Measurements from ENCODE around the gene ABHD17A.

ABHD17A gene

GRCh38 chr19:1885398-1886119 lies at the start of gene ABHD17A:
Gene ABHD17A, minus strand, starts transcription at chr19:1885496. Its CDS starts 3,930 bp downstream, at chr19:1881566.
- DNase-seq (ENCODE audit: low read depth): peak; percentile 90

GRCh38 chr19:1933942-1934341 lies 48.6 kb upstream of the ABHD17A start:
- DNase-seq (ENCODE audit: low read depth): no peak

GRCh38 chr19:1933244-1933643 lies 47.9 kb upstream of the ABHD17A start:
- no peak for DNase-seq (ENCODE audit: low read depth)

- DNase-seq (ENCODE audit: low read depth): no peak
These were observed 47.1 kb upstream of the ABHD17A start for GRCh38 chr19:1932395-1932794.

GRCh38 chr19:1931445-1931844 lies 46.1 kb upstream of the ABHD17A start:
- no peak for DNase-seq (ENCODE audit: low read depth)

- peak; percentile 52 for DNase-seq (ENCODE audit: low read depth)
These were observed 43.9 kb upstream of the ABHD17A start for GRCh38 chr19:1929021-1929742.

- DNase-seq (ENCODE audit: low read depth): no peak
These were observed 40.2 kb upstream of the ABHD17A start for GRCh38 chr19:1925544-1925943.

GRCh38 chr19:1924320-1924961 lies 39.1 kb upstream of the ABHD17A start:
- DNase-seq (ENCODE audit: low read depth): no peak

- DNase-seq (ENCODE audit: low read depth): no peak
These were observed 38.0 kb upstream of the ABHD17A start for GRCh38 chr19:1923319-1923718.

GRCh38 chr19:1922803-1923202 lies 37.5 kb upstream of the ABHD17A start:
- DNase-seq (ENCODE audit: low read depth): no peak

GRCh38 chr19:1921825-1922224 lies 36.5 kb upstream of the ABHD17A start:
- no peak for DNase-seq (ENCODE audit: low read depth)

GRCh38 chr19:1921326-1921725 lies 36.0 kb upstream of the ABHD17A start:
- DNase-seq (ENCODE audit: low read depth): no peak

GRCh38 chr19:1920644-1921043 lies 35.3 kb upstream of the ABHD17A start:
- DNase-seq (ENCODE audit: low read depth): no peak

GRCh38 chr19:1918975-1919374 lies 33.7 kb upstream of the ABHD17A start:
- no peak for DNase-seq (ENCODE audit: low read depth)

- no peak for DNase-seq (ENCODE audit: low read depth)
These were observed 32.6 kb upstream of the ABHD17A start for GRCh38 chr19:1917926-1918325.

GRCh38 chr19:1917146-1917545 lies 31.9 kb upstream of the ABHD17A start:
- no peak for DNase-seq (ENCODE audit: low read depth)

GRCh38 chr19:1914826-1915341 lies 29.6 kb upstream of the ABHD17A start:
- no peak for DNase-seq (ENCODE audit: low read depth)

GRCh38 chr19:1913781-1914577 lies 28.7 kb upstream of the ABHD17A start:
- no peak for DNase-seq (ENCODE audit: low read depth)

GRCh38 chr19:1912760-1913505 lies 27.6 kb upstream of the ABHD17A start:
- no peak for DNase-seq (ENCODE audit: low read depth)

GRCh38 chr19:1911995-1912394 lies 26.7 kb upstream of the ABHD17A start:
- DNase-seq (ENCODE audit: low read depth): no peak

- DNase-seq (ENCODE audit: low read depth): no peak
These were observed 25.8 kb upstream of the ABHD17A start for GRCh38 chr19:1911098-1911497.
